Gastrocnemius medialis (tissue), 4 donors: ENCODE data around the gene SQSTM1.

Experiments used
- POLR2A ChIP-seq, 2 donors: fragments of 450-650 bp; IDR thresholded peaks; one replicate each; pipeline ENCODE4 v1.6.1; 2017; ENCODE audit warnings: antibody characterized with exemption in 2 of 2, mild to moderate bottlenecking in 2 of 2, moderate library complexity in 2 of 2
- TF ChIP-seq, protein P1 (sequence below), 5 experiments: fragments of 450-650 bp in 3 of 5; fragments of 200-600 bp in 2 of 5; sonication (generic) in 2 of 5; IDR thresholded peaks in 4 of 5; conservative IDR thresholded peaks in 1 of 5; 1 replicate in 4 of 5; 2 replicates in 1 of 5; pipeline ENCODE4 v1.5.1; 2016 to 2019; ENCODE audit warnings: antibody characterized with exemption in 5 of 5, mild to moderate bottlenecking in 3 of 5, moderate library complexity in 3 of 5

DNA sequence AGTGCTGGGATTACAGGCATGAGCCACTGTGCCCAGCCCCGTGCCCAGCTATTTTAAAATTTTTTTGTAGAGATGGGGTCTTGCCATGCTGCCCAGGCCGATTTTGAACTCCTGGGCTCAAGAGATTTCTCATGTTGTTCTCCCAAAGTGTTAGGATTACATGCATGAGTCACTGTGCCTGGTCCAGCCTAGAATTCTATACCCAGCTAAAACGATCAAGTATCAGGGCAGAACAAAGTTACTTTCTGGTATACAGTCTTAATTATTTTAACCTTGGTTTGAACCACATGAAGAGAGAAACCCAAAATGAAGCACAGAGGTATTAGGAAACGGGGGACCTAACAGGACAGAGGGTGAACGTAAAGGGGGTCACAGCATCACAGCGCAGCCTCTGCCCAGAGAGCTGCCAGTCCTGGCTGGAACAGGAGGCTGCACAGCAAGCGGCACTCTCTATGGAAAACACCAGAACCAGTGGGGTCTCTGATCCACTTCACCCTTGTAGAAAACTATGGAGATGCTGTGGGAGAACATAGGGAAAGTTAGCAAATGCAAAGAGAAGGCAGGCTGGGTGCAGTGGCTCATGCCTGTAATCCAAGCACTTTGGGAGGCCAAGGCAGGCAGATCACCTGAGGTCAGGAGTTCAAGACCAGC, 10.2 kb downstream of the SQSTM1 start:
- TF ChIP-seq, protein P1, sequence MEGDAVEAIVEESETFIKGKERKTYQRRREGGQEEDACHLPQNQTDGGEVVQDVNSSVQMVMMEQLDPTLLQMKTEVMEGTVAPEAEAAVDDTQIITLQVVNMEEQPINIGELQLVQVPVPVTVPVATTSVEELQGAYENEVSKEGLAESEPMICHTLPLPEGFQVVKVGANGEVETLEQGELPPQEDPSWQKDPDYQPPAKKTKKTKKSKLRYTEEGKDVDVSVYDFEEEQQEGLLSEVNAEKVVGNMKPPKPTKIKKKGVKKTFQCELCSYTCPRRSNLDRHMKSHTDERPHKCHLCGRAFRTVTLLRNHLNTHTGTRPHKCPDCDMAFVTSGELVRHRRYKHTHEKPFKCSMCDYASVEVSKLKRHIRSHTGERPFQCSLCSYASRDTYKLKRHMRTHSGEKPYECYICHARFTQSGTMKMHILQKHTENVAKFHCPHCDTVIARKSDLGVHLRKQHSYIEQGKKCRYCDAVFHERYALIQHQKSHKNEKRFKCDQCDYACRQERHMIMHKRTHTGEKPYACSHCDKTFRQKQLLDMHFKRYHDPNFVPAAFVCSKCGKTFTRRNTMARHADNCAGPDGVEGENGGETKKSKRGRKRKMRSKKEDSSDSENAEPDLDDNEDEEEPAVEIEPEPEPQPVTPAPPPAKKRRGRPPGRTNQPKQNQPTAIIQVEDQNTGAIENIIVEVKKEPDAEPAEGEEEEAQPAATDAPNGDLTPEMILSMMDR (IDR thresholded peaks at IDR 0.05 in 4 of 5, conservative IDR thresholded peaks at IDR 0.05 in 1 of 5), result no peak
- no peak for TF ChIP-seq POLR2A (IDR thresholded peaks at IDR 0.05)
